Heart left ventricle (tissue), 16 donors: Measurements from ENCODE around the gene MEG3. TPM values are rescaled to one million over a fixed set of nuclear protein-coding genes. Genes with fewer than 3 reads are reported as not detected.

Experiments
- ATAC-seq, 4 donors: fragments of 200-7000 bp; cut with Tn5 transposase; one replicate each; pipeline ENCODE4 v1.9.1; 2020 to 2022; ENCODE audit warnings: moderate library complexity in 4 of 4, mild to moderate bottlenecking in 3 of 4, moderate number of reproducible peaks in 1 of 4
- DNase-seq, 5 donors: peaks; one replicate each; pipeline ENCODE4 v3.0.0-alpha.2; 2020
- H3K27ac ChIP-seq, 12 donors: fragments of 200-600 bp; sonication (generic) in 4 of 12; one replicate each; pipeline versions ENCODE4 v1.5.0 to v1.8.0; 2016 to 2022; ENCODE audit warnings: mild to moderate bottlenecking in 2 of 12
- H3K27me3 ChIP-seq, 9 donors: fragments of 200-600 bp; sonication (generic) in 2 of 9; one replicate each; pipeline versions ENCODE4 v1.5.1 to v1.8.0; 2016 to 2022; ENCODE audit warnings: mild to moderate bottlenecking in 3 of 9
- H3K36me3 ChIP-seq, 9 donors: fragments of 200-600 bp; sonication (generic) in 2 of 9; one replicate each; pipeline versions ENCODE4 v1.5.0 to v1.8.0; 2018 to 2022; ENCODE audit warnings: mild to moderate bottlenecking in 2 of 9
- H3K4me1 ChIP-seq, 12 donors: fragments of 200-600 bp; sonication (generic) in 4 of 12; one replicate each; pipeline versions ENCODE4 v1.5.0 to v1.8.0; 2016 to 2022; ENCODE audit warnings: mild to moderate bottlenecking in 3 of 12
- H3K4me3 ChIP-seq, 12 donors: fragments of 200-600 bp; sonication (generic) in 4 of 12; one replicate each; pipeline versions ENCODE4 v1.5.0 to v1.8.0; 2017 to 2022; ENCODE audit warnings: mild to moderate bottlenecking in 9 of 12, moderate library complexity in 4 of 12
- H3K9me3 ChIP-seq, 12 donors: fragments of 200-600 bp; sonication (generic) in 4 of 12; one replicate each; pipeline versions ENCODE4 v1.5.0 to v1.8.0; 2016 to 2022; ENCODE audit warnings: mild to moderate bottlenecking in 1 of 12
- POLR2A ChIP-seq, 2 donors: fragments of 450-650 bp; IDR thresholded peaks; one replicate each; pipeline ENCODE4 v1.6.1; 2017; ENCODE audit warnings: antibody characterized with exemption in 2 of 2, mild to moderate bottlenecking in 2 of 2, moderate library complexity in 2 of 2
- WGBS, 4 donors: extraction: QIAGEN DNeasy Blood & Tissue Kit in 2 of 4; methylation state at CpG; one replicate each; pipeline versions ENCODE4 v1.1.5 to v1.1.7; 2013 to 2018; 5-methylcytosine and 5-hydroxymethylcytosine counted together
- intact Hi-C, 10 donors: fragments of 100-400 bp; cut with DNase I; formaldehyde crosslinking; loops; one replicate each; pipeline versions ENCODE4 v1.11.1 to v1.14.2; 2022
- long read RNA-seq, 3 donors: library from polyadenylated mRNA; unstranded; transcript quantifications; one replicate each; pipeline ENCODE4 v2.0.0, GENCODE V29; 2020 to 2021
- polyA plus RNA-seq, 2 donors: library from polyadenylated mRNA; stranded (reverse); fragments of 200-250 nt; gene quantifications; one replicate each; pipeline ENCODE4 v1.2.3, GENCODE V29; 2013
- total RNA-seq, 9 donors: library from RNA; depleted of rRNA in 2 of 9; stranded (reverse); fragments of >200 nt in 2 of 9; fragmentation: NEBNext Ultra II Directional in 3 of 9; extraction: Animal tissue kit (Norgen Biotek cat#: 25700) in 3 of 9; gene quantifications; one replicate each; pipeline versions ENCODE4 v1.1.0 to v1.2.4, GENCODE V29; 2016 to 2023
- TF ChIP-seq, protein P1 (sequence below), 12 donors: fragments of 200-600 bp; sonication (generic) in 4 of 12; IDR thresholded peaks; one replicate each; pipeline versions ENCODE4 v1.5.0 to v1.8.0; 2018 to 2022; ENCODE audit warnings: antibody characterized with exemption in 12 of 12, mild to moderate bottlenecking in 5 of 12
- donor health status: ischemic (EF 13 %, LVEDD 7.1; RV severe dilation, severe dysfunction).
- donor health status: healthy with polysubstance abuse.
- donor health status: DM: no; HTN: yes; CAD: no.
- donor health status: DM: no; HTN: no; CAD: no.
- donor health status: ischemic (EF 25% LVEDD 6.9; RV normal size, moderate dysfunction).
- donor health status: ischemic (EF 25% LVEDD 5.7; RV mildly dilated, moderate dysfunction).
- donor health status: healthy.
- donor health status: DM: yes; HTN: yes; CAD: no.
- donor health status: ischemic (EF 35%, LVEDD 5.7; RV mildly dilated, moderate dysfunction).
- donor health status: nonischemic (EF 11% LVEDD 7.7; RV severe dilation, severe dysfunction).
- donor health status: DM: yes; HTN: yes; CAD: no.
- donor health status: PGD.
- donor health status: ischemic (EF 29% LVEDD 5.4; RV normal size, mild dysfunction).
- donor health status: nonischemic (EF 23%, LVEDD 6.1; RV moderate dilation, normal function).

MEG3 gene
- total RNA-seq: 10 to 100 TPM in 4 of 9 donors, 1 to 10 TPM in 5; 3.6 to 37.7 (median 9.9) TPM
- polyA plus RNA-seq: 10 to 100 TPM in 1 of 2 donors, 1 to 10 TPM in 1; 5.6 to 36.7 TPM
- long read RNA-seq, donor 1, full-length matches to known transcripts: 6 of 7 reads
- long read RNA-seq, donor 1, partial matches to known transcripts: 0 of 7 reads
- long read RNA-seq, donor 1, other reads (novel, unspliced or antisense): 1 of 7 reads
- long read RNA-seq, donor 2, full-length matches to known transcripts: 5 of 7 reads
- long read RNA-seq, donor 2, partial matches to known transcripts: 2 of 7 reads
- long read RNA-seq, donor 2, other reads (novel, unspliced or antisense): 0 of 7 reads
- long read RNA-seq, donor 3, full-length matches to known transcripts: 2 of 3 reads
- long read RNA-seq, donor 3, partial matches to known transcripts: 0 of 3 reads
- long read RNA-seq, donor 3, other reads (novel, unspliced or antisense): 1 of 3 reads

DNA sequence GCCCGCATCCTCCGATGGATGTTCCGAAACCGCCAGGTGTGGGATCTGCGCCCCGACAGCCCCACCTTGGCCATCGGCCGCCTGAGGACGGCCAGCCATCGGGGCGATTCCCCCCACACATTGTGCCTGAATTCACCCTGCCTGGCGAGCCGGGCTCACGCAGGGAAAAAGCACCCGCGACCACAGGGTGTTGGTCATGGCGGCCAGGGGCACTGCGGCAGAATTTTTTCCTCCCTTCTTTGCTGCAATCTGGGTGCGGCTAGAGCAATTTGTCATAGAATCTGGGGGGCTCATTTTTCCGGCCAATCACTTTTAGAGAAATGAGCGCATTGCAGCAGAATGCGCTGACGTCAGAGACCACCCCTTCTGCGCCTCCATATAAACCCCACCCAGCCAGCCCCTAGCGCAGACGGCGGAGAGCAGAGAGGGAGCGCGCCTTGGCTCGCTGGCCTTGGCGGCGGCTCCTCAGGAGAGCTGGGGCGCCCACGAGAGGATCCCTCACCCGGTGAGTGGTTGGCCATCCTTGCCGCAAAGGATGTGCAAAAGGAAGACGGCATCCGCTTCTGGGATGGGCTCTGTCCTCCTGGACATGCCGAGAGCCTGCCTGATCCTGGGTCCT lies at the start of gene MEG3:
TSS of gene MEG3 (plus strand) at position 406 of the 619 bp plus-strand sequence.
- peak; percentile 36 to 64 (median 50) for ATAC-seq
- Histone ChIP-seq H3K36me3 (no peaks in the 10 kb centered on the region), H3K27me3 (peaks cover 9 to 68% (median 42%) of the 10 kb centered on the region in 9 donors), H3K4me3 (peak within 1 kb of the TSS in 11 of 12 donors; percentile 10 to 60 (median 42)), H3K9me3 (peaks cover 0 to 7% (median 0%) of the 10 kb centered on the region in 12 donors), H3K27ac (peak within 1 kb of the TSS in 6 of 12 donors; percentile 9 to 70 (median 59)), H3K4me1 (no peaks in the 10 kb centered on the region)
- DNase-seq: peak; percentile 26 to 65 (median 42)
- intact Hi-C loops: loop anchor here in 2 of 10 donors (10.0 kb wide), 1 partner anchor 151 kb away; no protein-coding TSS in a partner anchor
- TF ChIP-seq, protein P1, sequence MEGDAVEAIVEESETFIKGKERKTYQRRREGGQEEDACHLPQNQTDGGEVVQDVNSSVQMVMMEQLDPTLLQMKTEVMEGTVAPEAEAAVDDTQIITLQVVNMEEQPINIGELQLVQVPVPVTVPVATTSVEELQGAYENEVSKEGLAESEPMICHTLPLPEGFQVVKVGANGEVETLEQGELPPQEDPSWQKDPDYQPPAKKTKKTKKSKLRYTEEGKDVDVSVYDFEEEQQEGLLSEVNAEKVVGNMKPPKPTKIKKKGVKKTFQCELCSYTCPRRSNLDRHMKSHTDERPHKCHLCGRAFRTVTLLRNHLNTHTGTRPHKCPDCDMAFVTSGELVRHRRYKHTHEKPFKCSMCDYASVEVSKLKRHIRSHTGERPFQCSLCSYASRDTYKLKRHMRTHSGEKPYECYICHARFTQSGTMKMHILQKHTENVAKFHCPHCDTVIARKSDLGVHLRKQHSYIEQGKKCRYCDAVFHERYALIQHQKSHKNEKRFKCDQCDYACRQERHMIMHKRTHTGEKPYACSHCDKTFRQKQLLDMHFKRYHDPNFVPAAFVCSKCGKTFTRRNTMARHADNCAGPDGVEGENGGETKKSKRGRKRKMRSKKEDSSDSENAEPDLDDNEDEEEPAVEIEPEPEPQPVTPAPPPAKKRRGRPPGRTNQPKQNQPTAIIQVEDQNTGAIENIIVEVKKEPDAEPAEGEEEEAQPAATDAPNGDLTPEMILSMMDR (IDR thresholded peaks at IDR 0.05): no peak
- peak in 1 of 2 donors; percentile 71 for TF ChIP-seq POLR2A (IDR thresholded peaks at IDR 0.05)
- WGBS, 4 donors: 41 to 61% (median 50%) methylated on average over 24 to 39 of the region's 39 CpGs

DNA sequence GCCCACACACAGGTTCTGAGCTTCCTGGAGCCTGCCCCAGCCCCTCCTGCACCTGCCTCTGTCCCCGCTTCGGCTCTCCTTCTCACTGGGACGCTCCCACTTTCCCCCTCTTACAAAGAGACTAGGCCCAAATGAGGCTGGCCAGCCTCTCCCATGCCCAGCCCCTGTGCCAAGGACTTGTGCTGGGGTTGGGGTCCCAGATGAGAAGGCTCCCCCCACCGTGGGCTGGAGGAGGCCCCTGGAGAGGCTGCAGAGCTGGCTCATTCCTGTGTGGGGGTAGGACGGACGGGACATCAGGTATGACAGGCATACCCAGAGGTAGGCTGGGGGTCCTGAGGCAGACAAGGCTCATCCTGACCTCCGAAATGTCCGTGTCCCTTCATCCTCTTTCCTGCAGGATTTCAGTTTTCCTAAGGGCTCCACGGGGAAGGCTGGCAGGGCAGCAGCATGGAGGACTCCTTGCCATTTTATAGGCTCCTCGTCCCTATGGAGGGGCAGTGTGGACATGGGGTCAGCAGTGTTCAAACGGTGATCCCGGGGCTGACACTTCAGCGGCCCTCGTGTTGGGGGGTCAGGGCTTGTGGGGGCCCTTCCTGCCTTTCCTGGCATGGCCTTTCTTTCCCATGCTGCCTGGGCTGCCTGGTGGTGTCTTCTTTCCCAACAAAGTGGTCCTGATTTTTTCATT lies 49.1 kb upstream of the MEG3 start:
- ATAC-seq (no peak), DNase-seq (peak in 1 of 5 donors; percentile 44)
- no peak overlapping the region for H3K4me3 ChIP-seq
- TF ChIP-seq, protein P1 (IDR thresholded peaks at IDR 0.05): no peak
- TF ChIP-seq POLR2A (IDR thresholded peaks at IDR 0.05): no peak
- intact Hi-C loops: no loop called here
- 76 to 85% (median 80%) methylated on average over 13 to 14 of the region's 14 CpGs for WGBS, 4 donors
- H3K36me3 ChIP-seq: no peaks in the 10 kb centered on the region
- no peaks in the 10 kb centered on the region for H3K4me1 ChIP-seq
- H3K27ac ChIP-seq: no peak overlapping the region
- H3K27me3 ChIP-seq: peaks cover 0 to 7% (median 0%) of the 10 kb centered on the region in 9 donors
- no peaks in the 10 kb centered on the region for H3K9me3 ChIP-seq

DNA sequence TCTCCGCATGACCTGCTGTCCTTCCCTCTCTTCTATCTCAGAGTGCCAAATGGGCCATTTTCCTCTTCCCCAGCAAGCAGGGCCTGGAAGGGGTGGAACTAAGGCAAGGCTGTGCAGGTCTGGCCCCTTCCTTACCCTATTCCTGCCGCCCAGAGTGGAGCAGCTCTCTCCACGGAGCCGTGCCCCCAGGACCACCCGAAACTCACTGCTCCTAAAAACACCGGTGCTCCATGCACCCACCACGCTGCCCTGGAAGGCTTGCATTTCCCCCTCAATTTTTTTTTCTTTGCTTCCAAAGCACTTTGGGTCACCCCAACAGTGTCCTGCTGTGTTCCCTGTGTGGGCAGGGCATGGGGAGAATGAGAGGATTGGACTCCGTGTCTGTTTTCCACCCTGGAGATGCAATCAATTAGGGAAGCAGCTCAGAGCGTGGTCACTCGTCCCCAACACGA lies 48.5 kb upstream of the MEG3 start:
- no peak for TF ChIP-seq POLR2A (IDR thresholded peaks at IDR 0.05)
- TF ChIP-seq, protein P1 (IDR thresholded peaks at IDR 0.05): no peak
- Histone ChIP-seq H3K9me3 (no peaks in the 10 kb centered on the region), H3K4me3 (no peak overlapping the region), H3K36me3 (no peaks in the 10 kb centered on the region), H3K27me3 (peaks cover 0 to 7% (median 0%) of the 10 kb centered on the region in 9 donors), H3K4me1 (no peaks in the 10 kb centered on the region), H3K27ac (no peak overlapping the region)
- ATAC-seq (no peak), DNase-seq (peak in 1 of 5 donors; percentile 21)
- intact Hi-C loops: no loop called here
- 83 to 86% (median 84%) methylated on average over 11 of the region's 11 CpGs for WGBS, 4 donors
